ENCODE measurements around the gene KRTAP5-2.

GRCh38 chr11:1644601-1645356, 46.7 kb upstream of the KRTAP5-2 start:
- TF ChIP-seq CTCF (conservative IDR thresholded peaks at IDR 0.05; ENCODE audit: low read depth, low read length): no peak
- no peak for TF ChIP-seq EZH2 (IDR thresholded peaks at IDR 0.05; ENCODE audit: low read length, unreplicated experiment)

All from PC-3 (cell line).